Measurements from ENCODE around the gene ORC3. TPM values are rescaled to one million over a fixed set of nuclear protein-coding genes. Genes with fewer than 3 reads are reported as not detected.

The ORC3 gene
- 10 to 100 TPM; 21.7 to 23.0 TPM for total RNA-seq

GRCh38 chr6:87589693-87590416 is at the start of gene ORC3, which contains the start of gene RARS2:
ORC3 (plus strand) TSS chr6:87590135; CDS start chr6:87590169, 34 bp downstream.
RARS2 (minus strand) TSS chr6:87589987; CDS start chr6:87589957, 30 bp downstream.

GRCh38 chr6:87701676-87702588 is 112.0 kb downstream of the ORC3 start, which contains the start of gene AKIRIN2:
AKIRIN2 (minus strand) TSS chr6:87702233; CDS start chr6:87701684, 549 bp downstream.

Other genes starting within 250 kb of the ORC3 start
- gene C6orf163, start 245.3 kb upstream of the ORC3 start, total RNA-seq: 1 to 10 TPM; 1.6 to 1.7 TPM
- gene CFAP206, start 182.2 kb upstream of the ORC3 start, total RNA-seq: not detected
- 10 to 100 TPM; 15.0 to 17.1 TPM for gene SLC35A1, start 117.2 kb upstream of the ORC3 start, total RNA-seq
- 10 to 100 TPM; 24.9 to 26.7 TPM for gene RARS2, start 148 bp upstream of the ORC3 start, total RNA-seq
- 10 to 100 TPM; 42.0 to 46.1 TPM for gene AKIRIN2, start 112.1 kb downstream of the ORC3 start, total RNA-seq